Progenitor cell of endocrine pancreas (in vitro differentiated cells): ENCODE data around the gene SUPT5H. TPM values are rescaled to one million over a fixed set of nuclear protein-coding genes. Genes with fewer than 3 reads are reported as not detected.

Experiments used
- DNase-seq: peaks from one replicate; pipeline ENCODE4 v3.0.0; 2021; ENCODE audit warnings: low spot score; ENCODE audit not compliant: unreplicated experiment
- H3K27ac Mint-ChIP-seq: 2 replicates; pipeline ENCODE4 v1.8.0; 2021; ENCODE audit warnings: mild to moderate bottlenecking, moderate library complexity, mixed read lengths
- H3K27me3 Mint-ChIP-seq: 2 replicates; pipeline ENCODE4 v1.8.0; 2021; ENCODE audit warnings: mixed read lengths
- H3K36me3 Mint-ChIP-seq: 2 replicates; pipeline ENCODE4 v1.8.0; 2022; ENCODE audit warnings: mixed read lengths; ENCODE audit not compliant: insufficient read depth
- H3K4me1 Mint-ChIP-seq: 2 replicates; pipeline ENCODE4 v1.8.0; 2021; ENCODE audit warnings: low read depth, mixed read lengths
- H3K4me3 Mint-ChIP-seq: 2 replicates; pipeline ENCODE4 v1.8.0; 2021; ENCODE audit warnings: low read depth, mild to moderate bottlenecking, moderate library complexity, mixed read lengths
- H3K9me3 Mint-ChIP-seq: 2 replicates; pipeline ENCODE4 v1.8.0; 2021; ENCODE audit warnings: low read depth, mixed read lengths
- total RNA-seq: library from RNA; stranded (reverse); gene quantifications from 2 replicates; pipeline ENCODE4 v1.2.1, GENCODE V29; 2021
- TF ChIP-seq, protein P1 (sequence below): fragments of 200-600 bp; sonication (generic); IDR thresholded peaks from one replicate; pipeline ENCODE4 v1.5.0; 2021; ENCODE audit warnings: antibody characterized with exemption, mild to moderate bottlenecking; ENCODE audit not compliant: unreplicated experiment

The SUPT5H gene
- total RNA-seq, 1 donor from 2014 or later, result 171 TPM

DNA sequence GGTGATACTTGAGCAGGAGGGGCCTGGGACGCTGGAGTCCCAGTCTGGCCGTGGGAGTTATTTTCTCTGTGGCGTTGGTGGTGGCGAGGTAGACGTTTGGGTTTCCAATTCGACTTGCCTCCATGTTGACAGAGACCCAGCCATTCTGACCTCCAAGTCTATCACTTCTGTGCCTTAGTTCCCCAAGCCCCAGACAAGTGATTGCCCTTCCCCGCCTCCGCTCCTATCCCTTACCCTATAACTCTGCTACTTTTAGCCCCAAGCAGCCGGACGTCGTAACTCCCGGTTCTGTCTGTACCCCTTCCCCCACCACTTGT is 35.8 kb downstream of the SUPT5H start:
- Mint-ChIP-seq H3K36me3 (peaks cover 3% of the 10 kb centered on the region), H3K27ac (peak overlapping the region; percentile 97), H3K9me3 (no peaks in the 10 kb centered on the region), H3K4me3 (peak overlapping the region; percentile 84), H3K27me3 (no peaks in the 10 kb centered on the region), H3K4me1 (peaks cover 17% of the 10 kb centered on the region)
- no peak for DNase-seq
- TF ChIP-seq, protein P1, sequence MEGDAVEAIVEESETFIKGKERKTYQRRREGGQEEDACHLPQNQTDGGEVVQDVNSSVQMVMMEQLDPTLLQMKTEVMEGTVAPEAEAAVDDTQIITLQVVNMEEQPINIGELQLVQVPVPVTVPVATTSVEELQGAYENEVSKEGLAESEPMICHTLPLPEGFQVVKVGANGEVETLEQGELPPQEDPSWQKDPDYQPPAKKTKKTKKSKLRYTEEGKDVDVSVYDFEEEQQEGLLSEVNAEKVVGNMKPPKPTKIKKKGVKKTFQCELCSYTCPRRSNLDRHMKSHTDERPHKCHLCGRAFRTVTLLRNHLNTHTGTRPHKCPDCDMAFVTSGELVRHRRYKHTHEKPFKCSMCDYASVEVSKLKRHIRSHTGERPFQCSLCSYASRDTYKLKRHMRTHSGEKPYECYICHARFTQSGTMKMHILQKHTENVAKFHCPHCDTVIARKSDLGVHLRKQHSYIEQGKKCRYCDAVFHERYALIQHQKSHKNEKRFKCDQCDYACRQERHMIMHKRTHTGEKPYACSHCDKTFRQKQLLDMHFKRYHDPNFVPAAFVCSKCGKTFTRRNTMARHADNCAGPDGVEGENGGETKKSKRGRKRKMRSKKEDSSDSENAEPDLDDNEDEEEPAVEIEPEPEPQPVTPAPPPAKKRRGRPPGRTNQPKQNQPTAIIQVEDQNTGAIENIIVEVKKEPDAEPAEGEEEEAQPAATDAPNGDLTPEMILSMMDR, result no peak

DNA sequence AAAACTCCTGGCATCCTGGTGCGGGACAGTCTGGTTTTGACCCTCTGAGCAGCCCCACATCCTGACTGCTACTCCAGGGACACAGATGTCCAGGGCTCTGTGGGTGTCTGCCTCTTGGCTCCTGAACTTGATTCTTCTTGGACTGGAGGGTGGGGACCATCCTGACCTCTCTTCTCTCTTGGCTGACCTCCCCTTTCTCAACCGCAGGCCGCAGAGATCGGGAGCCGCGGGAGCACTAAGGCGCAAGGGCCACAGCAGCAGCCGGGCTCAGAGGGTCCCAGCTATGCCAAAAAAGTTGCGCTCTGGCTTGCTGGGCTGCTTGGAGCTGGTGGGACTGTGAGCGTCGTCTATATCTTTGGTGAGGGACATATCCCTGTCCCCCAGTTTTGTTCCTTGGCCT is 36.3 kb downstream of the SUPT5H start:
- TF ChIP-seq, protein P1, result no peak
- peaks cover 3% of the 10 kb centered on the region for H3K36me3 Mint-ChIP-seq
- H3K27me3 Mint-ChIP-seq, result no peaks in the 10 kb centered on the region
- H3K4me3 Mint-ChIP-seq, result peak overlapping the region; percentile 84
- H3K9me3 Mint-ChIP-seq, result no peaks in the 10 kb centered on the region
- no peak for DNase-seq
- H3K4me1 Mint-ChIP-seq, result peaks cover 17% of the 10 kb centered on the region
- peak overlapping the region; percentile 97 for H3K27ac Mint-ChIP-seq

DNA sequence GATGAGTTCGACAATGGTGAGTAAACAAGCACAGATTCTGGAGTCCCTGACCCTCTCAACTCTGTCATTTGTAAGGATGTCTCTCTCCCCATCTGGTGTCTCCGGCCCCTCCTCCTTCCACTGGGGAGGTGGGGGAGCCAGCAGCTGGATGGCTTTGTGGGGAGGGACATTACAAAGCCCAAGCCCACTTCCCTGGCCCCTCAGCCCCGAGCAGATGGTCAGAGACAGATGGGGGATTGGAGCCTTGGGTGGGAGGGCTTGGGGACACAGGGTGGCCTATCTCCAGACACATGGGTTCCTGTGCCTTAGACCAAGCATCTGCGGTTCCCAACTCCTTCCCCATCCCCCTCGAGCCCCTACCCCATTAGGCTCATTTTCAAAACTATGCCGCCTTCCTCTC is 37.8 kb downstream of the SUPT5H start:
- Mint-ChIP-seq H3K4me3 (no peak overlapping the region), H3K27ac (no peak overlapping the region), H3K27me3 (no peaks in the 10 kb centered on the region), H3K9me3 (no peaks in the 10 kb centered on the region), H3K4me1 (peaks cover 17% of the 10 kb centered on the region), H3K36me3 (peaks cover 8% of the 10 kb centered on the region)
- TF ChIP-seq, protein P1, result no peak
- no peak for DNase-seq

DNA sequence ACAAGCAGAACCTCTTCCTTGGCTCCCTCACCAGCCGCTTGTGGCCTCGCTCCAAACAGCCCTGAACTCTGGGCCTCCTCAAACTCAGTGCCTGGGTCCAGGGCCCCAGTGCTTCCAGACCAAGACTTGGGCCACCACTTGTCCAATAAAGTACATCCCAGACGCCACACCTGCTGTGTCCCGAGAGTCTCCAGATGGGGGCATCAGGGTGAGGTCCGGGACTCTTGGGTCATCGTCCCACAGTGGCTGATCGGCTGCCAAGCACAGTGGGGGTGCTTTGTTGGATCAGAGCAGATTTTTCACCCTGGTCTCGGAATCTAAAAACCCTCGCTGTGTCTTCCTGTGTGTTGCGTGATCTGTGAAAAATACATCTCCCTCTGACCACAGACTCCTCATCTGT is 44.4 kb downstream of the SUPT5H start:
- TF ChIP-seq, protein P1, result no peak
- DNase-seq, result no peak
- Mint-ChIP-seq H3K36me3 (peaks cover 14% of the 10 kb centered on the region), H3K4me3 (no peak overlapping the region), H3K27ac (no peak overlapping the region), H3K27me3 (no peaks in the 10 kb centered on the region), H3K9me3 (no peaks in the 10 kb centered on the region), H3K4me1 (no peaks in the 10 kb centered on the region)

DNA sequence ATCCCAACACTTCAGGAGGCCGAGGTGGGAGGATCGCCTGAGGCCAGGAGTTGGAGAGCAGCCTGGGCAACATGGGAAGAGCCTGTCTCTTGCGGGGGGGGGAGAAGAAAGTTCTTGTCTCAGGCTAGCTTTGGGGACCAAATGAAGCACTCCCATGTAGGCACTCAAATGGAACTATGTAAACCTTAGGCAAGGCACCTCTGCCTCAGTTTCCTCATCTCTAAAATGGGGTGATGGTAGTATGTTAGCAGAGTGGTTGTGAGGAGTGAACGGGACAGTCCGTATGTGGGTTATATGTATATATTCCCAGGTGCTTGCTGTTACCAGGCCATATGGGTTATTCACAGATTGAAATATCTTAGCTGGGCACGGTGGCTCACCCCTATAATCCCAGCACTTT is 46.8 kb downstream of the SUPT5H start:
- no peak for DNase-seq
- no peaks in the 10 kb centered on the region for H3K9me3 Mint-ChIP-seq
- no peak overlapping the region for H3K4me3 Mint-ChIP-seq
- peaks cover 14% of the 10 kb centered on the region for H3K27me3 Mint-ChIP-seq
- no peaks in the 10 kb centered on the region for H3K4me1 Mint-ChIP-seq
- H3K27ac Mint-ChIP-seq, result no peak overlapping the region
- TF ChIP-seq, protein P1, result no peak
- H3K36me3 Mint-ChIP-seq, result peaks cover 10% of the 10 kb centered on the region
